Endothelial cell of umbilical vein (primary cell): ENCODE measurements around the gene EZR. TPM values are rescaled to one million over a fixed set of nuclear protein-coding genes. Genes with fewer than 3 reads are reported as not detected.

Experiments used
- BruUV-seq: library from RNA; stranded (reverse); fragments of 400-500 nt; replicated peaks from 2 replicates; lab custom pipeline; 2021; lab: Mats Ljungman, UMichigan
- CTCF ChIA-PET: fragments of 300-600, 350-600 bp; sonication (Branson Sonifier 250); formaldehyde crosslinking; loops from one replicate; lab custom pipeline; 2021; ENCODE audit warnings: antibody characterized with exemption, inconsistent platforms; lab: Charles Lee
- POLR2A ChIA-PET: fragments of 300-600, 350-600 bp; sonication (Branson Sonifier 250); formaldehyde crosslinking; loops from one replicate; lab custom pipeline; 2021; ENCODE audit warnings: antibody characterized with exemption, inconsistent platforms; lab: Charles Lee
- DNase-seq: peaks from one replicate; pipeline ENCODE4 v3.0.0-alpha.2; 2011; ENCODE audit warnings: low read depth, low spot score
- FAIRE-seq: peaks from 2 replicates; lab custom pipeline; 2011; peaks lifted over from hg19 to GRCh38; lab: Jason Lieb, UNC
- H2AFZ ChIP-seq: 2 replicates; pipeline ENCODE4 v1.6.0; 2012; ENCODE audit warnings: low read depth, low read length, control low read depth, inconsistent platforms
- H3K27ac ChIP-seq: 2 replicates; pipeline ENCODE4 v1.5.1; 2011; ENCODE audit warnings: low read depth, mild to moderate bottlenecking, control low read depth, low read length, moderate library complexity; ENCODE audit not compliant: insufficient read depth
- H3K27me3 ChIP-seq, 2 experiments: 2 replicates each; pipeline versions ENCODE4 v1.6.0 to v1.6.1; 2011; ENCODE audit warnings: low read length in 2 of 2, mixed read lengths in 1 of 2; ENCODE audit not compliant: control insufficient read depth in 2 of 2, insufficient read depth in 2 of 2
- H3K36me3 ChIP-seq, 2 experiments: 2 replicates in 1 of 2; 3 replicates in 1 of 2; pipeline ENCODE4 v1.5.1; 2011; ENCODE audit warnings: low read length in 2 of 2, mild to moderate bottlenecking in 1 of 2, moderate library complexity in 1 of 2; ENCODE audit not compliant: control insufficient read depth in 2 of 2, insufficient read depth in 2 of 2; ENCODE audit errors: extremely low read depth in 1 of 2
- H3K4me1 ChIP-seq: 3 replicates; pipeline ENCODE4 v1.5.1; 2011; ENCODE audit warnings: mild to moderate bottlenecking, low read length; ENCODE audit not compliant: control insufficient read depth, insufficient read depth; ENCODE audit errors: extremely low read depth
- H3K4me2 ChIP-seq: 2 replicates; pipeline ENCODE4 v1.6.1; 2011; ENCODE audit warnings: low read length, control low read depth, mixed read lengths; ENCODE audit not compliant: insufficient read depth
- H3K4me3 ChIP-seq, 3 experiments: fragments of 200-600 bp in 1 of 3; sonication (generic), shearing (Covaris generic) in 1 of 3; replicated peaks in 1 of 3; 2 replicates each; pipeline ENCODE4 v1.5.1; 2011 to 2016; ENCODE audit warnings: control low read depth in 3 of 3, low read length in 3 of 3, mild to moderate bottlenecking in 2 of 3, inconsistent platforms in 1 of 3, low read depth in 1 of 3, moderate library complexity in 1 of 3; ENCODE audit not compliant: insufficient read depth in 1 of 3
- H3K79me2 ChIP-seq: 2 replicates; pipeline ENCODE4 v1.6.0; 2012; ENCODE audit warnings: low read length, inconsistent platforms; ENCODE audit not compliant: control insufficient read depth, insufficient read depth
- H3K9ac ChIP-seq: replicated peaks from 2 replicates; pipeline ENCODE3; 2011; ENCODE audit warnings: low read length, control low read depth; ENCODE audit not compliant: insufficient read depth; ENCODE audit errors: extremely low read depth
- H3K9me1 ChIP-seq: replicated peaks from 3 replicates; pipeline ENCODE4 v1.6.0; 2011; ENCODE audit warnings: mild to moderate bottlenecking, low read length; ENCODE audit not compliant: control insufficient read depth, insufficient read depth; ENCODE audit errors: extremely low read depth
- H3K9me3 ChIP-seq: replicated peaks from 2 replicates; pipeline ENCODE4 v1.5.1; 2012; ENCODE audit warnings: low read length, inconsistent platforms; ENCODE audit not compliant: control insufficient read depth, insufficient read depth
- H4K20me1 ChIP-seq: replicated peaks from 2 replicates; pipeline ENCODE3; 2011; ENCODE audit warnings: mild to moderate bottlenecking, low read length; ENCODE audit not compliant: control insufficient read depth, insufficient read depth; ENCODE audit errors: extremely low read depth
- CTCF ChIP-seq, 2 donors: IDR thresholded peaks; 1 replicate in 1 of 2; 2 replicates in 1 of 2; pipeline ENCODE4 v1.5.1; 2011; ENCODE audit warnings: low read length in 2 of 2, mild to moderate bottlenecking in 2 of 2, moderate library complexity in 2 of 2, control low read depth in 1 of 2, inconsistent platforms in 1 of 2, low read depth in 1 of 2; ENCODE audit not compliant: insufficient read depth in 1 of 2; ENCODE audit errors: extremely low read depth in 1 of 2
- EZH2 ChIP-seq: IDR thresholded peaks from 2 replicates; pipeline ENCODE4 v1.6.1; 2012; ENCODE audit warnings: borderline replicate concordance, low read depth, mild to moderate bottlenecking, moderate library complexity, low read length, inconsistent platforms; ENCODE audit not compliant: severe bottlenecking
- FOS ChIP-seq: IDR thresholded peaks from 2 replicates; pipeline ENCODE4 v1.6.1; 2011; ENCODE audit warnings: mild to moderate bottlenecking, low read length, moderate library complexity, borderline replicate concordance; ENCODE audit not compliant: insufficient read depth
- GATA2 ChIP-seq: IDR thresholded peaks from 2 replicates; pipeline ENCODE4 v1.7.0; 2011; ENCODE audit warnings: low read depth, mild to moderate bottlenecking, moderate library complexity, mixed read lengths, low read length; ENCODE audit not compliant: insufficient read length, insufficient read depth
- MAX ChIP-seq: IDR thresholded peaks from 2 replicates; pipeline ENCODE4 v1.6.1; 2011; ENCODE audit not compliant: insufficient read depth, insufficient read length
- MYC ChIP-seq: IDR thresholded peaks from one replicate; pipeline ENCODE4 v1.6.1; 2011; ENCODE audit warnings: mild to moderate bottlenecking, low read depth, low read length
- dilution Hi-C: fragments of 300-500 bp; cut with MboI; formaldehyde crosslinking; loops from one replicate; pipeline ENCODE4 v1.15.0; 2019; ENCODE audit warnings: low sequenced_read_pairs; ENCODE audit not compliant: extremely low pct_ligation_motif_present
- intact Hi-C: fragments of 100-400 bp; cut with micrococcal nuclease; formaldehyde crosslinking; loops from one replicate; pipeline ENCODE4 v1.10.0; 2022
- polyA plus RNA-seq, 4 experiments: library from polyadenylated mRNA; depleted of rRNA in 3 of 4; stranded (reverse) in 3 of 4; unstranded in 1 of 4; fragments of >200 nt; gene quantifications; 2 replicates each; pipeline versions ENCODE4 v1.2.1 to v1.2.3, GENCODE V29; 2011 to 2012; ENCODE audit warnings: missing spikeins in 1 of 4
- total RNA-seq: library from RNA; stranded (reverse); gene quantifications from 2 replicates; pipeline ENCODE4 v1.2.3, GENCODE V29; 2021

EZR gene
- total and polyA plus RNA-seq, 2 donors (not counting 3 experiments of a cell fraction or from before 2014, with no cell fraction given) = 58.5 to 108 TPM

DNA sequence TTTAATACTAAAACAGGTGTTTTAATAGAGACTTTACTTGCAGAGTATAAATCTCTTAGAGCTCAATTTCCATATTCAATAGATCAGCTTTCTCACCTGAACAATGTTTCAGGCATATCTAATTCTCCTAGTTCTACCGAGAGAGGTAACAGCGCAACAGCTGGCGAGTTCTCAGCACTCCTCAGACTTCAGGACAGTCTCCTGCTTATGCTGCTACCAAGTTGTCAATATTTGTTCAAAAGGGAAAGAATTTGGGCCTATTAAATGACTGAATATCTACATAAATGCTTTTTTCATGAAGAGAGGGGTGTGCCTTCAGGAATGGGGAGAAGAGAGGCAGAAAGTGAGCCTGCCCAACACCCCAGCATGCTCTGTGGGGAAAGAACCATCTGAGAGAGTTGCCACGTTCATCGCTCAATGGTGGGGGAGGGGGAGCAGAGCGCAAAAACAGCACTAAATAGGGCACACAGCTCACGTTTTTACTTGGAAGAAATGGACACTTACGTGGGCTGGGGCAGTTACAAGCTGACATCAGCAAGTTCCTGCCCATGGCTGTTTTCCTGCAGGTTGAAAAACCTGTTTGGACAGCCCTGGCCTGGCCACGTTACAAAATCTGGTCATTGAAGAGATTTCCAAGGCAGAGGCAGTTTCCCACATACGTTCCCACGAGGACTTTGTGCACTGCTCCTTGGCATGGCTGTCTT, 38.0 kb downstream of the EZR start:
- Histone ChIP-seq H3K4me1 (peaks cover 12% of the 10 kb centered on the region), H4K20me1 (no peaks in the 10 kb centered on the region), H3K27me3 (no peaks in the 10 kb centered on the region), H3K36me3 (peaks cover 22 to 29% of the 10 kb centered on the region in 2 experiments), H3K27ac (no peak overlapping the region), H2AFZ (no peak overlapping the region), H3K9ac (no peak overlapping the region), H3K79me2 (no peaks in the 10 kb centered on the region), H3K9me1 (no peaks in the 10 kb centered on the region), H3K4me2 (no peak overlapping the region), H3K4me3 (no peak overlapping the region), H3K9me3 (no peaks in the 10 kb centered on the region)
- FAIRE-seq = no peak
- intact Hi-C loops = loop anchor here (10.0 kb wide), 1 partner anchor 76 kb away; no protein-coding TSS in a partner anchor
- TF ChIP-seq MYC = no peak
- TF ChIP-seq EZH2 = no peak
- TF ChIP-seq MAX = no peak
- TF ChIP-seq CTCF (IDR thresholded peaks at IDR 0.05; ENCODE audit: extremely low read depth in 1 of 2, insufficient read depth in 1 of 2, low read depth in 1 of 2, low read length in 2 of 2) = no peak
- no peak for TF ChIP-seq FOS
- TF ChIP-seq GATA2 = no peak
- BruUV-seq = no TSS peak
- dilution Hi-C loops = no loop called here
- DNase-seq = no peak
- POLR2A ChIA-PET = no interaction called here
- CTCF ChIA-PET = interaction anchor here (0.8 to 1.5 kb wide), 2 partner anchors 10 to 74 kb away, joined by 4 read pairs; no protein-coding TSS in a partner anchor
